ENCODE measurements around the gene TBCD. TPM values are rescaled to one million over a fixed set of nuclear protein-coding genes. Genes with fewer than 3 reads are reported as not detected.

TBCD gene
- total RNA-seq, 2 donors from 2014 or later, result 64.0 to 123 TPM

DNA sequence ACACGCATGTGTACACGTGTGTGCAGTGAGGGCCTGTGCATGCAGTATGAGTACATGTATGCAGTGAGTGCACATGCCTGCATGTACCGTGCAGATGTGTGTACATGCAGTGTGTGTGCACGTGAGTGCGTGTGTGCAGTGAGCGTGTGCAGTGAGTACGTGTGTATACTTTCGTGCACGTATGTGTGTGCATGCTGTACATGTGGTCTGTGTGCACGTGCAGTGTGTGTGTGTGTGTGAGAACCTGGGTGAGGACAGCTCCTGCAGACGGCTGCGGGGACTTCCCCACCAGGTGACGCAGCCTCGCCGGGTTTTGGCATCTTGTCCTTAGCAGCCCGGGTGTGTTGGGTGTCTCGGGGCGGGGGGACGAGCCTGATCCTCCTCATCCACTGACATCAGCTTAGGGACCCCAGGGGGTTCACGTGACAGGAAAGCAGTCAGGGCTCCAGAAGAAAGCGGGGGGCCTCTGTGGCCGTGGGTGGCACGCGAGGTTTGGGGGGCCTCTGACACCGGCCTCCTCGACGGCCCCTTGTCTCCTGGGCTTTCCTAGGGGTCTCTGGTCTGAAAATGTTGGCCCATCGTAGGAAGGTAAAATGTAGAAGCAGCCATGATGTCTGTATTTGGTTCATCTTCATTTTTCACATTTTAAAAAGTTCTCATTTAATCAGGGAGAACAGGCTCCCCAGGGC lies 207.5 kb downstream of the TBCD start:
- TF ChIP-seq POLR2A (IDR thresholded peaks at IDR 0.05) (no peak), POLR2AphosphoS5 (IDR thresholded peaks at IDR 0.05) (no peak)
- TF ChIP-seq, protein P1, sequence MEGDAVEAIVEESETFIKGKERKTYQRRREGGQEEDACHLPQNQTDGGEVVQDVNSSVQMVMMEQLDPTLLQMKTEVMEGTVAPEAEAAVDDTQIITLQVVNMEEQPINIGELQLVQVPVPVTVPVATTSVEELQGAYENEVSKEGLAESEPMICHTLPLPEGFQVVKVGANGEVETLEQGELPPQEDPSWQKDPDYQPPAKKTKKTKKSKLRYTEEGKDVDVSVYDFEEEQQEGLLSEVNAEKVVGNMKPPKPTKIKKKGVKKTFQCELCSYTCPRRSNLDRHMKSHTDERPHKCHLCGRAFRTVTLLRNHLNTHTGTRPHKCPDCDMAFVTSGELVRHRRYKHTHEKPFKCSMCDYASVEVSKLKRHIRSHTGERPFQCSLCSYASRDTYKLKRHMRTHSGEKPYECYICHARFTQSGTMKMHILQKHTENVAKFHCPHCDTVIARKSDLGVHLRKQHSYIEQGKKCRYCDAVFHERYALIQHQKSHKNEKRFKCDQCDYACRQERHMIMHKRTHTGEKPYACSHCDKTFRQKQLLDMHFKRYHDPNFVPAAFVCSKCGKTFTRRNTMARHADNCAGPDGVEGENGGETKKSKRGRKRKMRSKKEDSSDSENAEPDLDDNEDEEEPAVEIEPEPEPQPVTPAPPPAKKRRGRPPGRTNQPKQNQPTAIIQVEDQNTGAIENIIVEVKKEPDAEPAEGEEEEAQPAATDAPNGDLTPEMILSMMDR (IDR thresholded peaks at IDR 0.05), result no peak
- Histone ChIP-seq H3K4me3 (no peak overlapping the region), H3K36me3 (no peaks in the 10 kb centered on the region), H3K27me3 (replicated peaks; ENCODE audit: insufficient read depth) (no peaks in the 10 kb centered on the region), H3K9me3 (no peaks in the 10 kb centered on the region), H3K27ac (no peak overlapping the region), H3K4me1 (replicated peaks) (no peaks in the 10 kb centered on the region)
- intact Hi-C loops (cut with DNase I), result no loop called here
- DNase-seq (ENCODE audit: low spot score), result no peak
- 95% methylated on average over 28 of the region's 28 CpGs for WGBS

DNA sequence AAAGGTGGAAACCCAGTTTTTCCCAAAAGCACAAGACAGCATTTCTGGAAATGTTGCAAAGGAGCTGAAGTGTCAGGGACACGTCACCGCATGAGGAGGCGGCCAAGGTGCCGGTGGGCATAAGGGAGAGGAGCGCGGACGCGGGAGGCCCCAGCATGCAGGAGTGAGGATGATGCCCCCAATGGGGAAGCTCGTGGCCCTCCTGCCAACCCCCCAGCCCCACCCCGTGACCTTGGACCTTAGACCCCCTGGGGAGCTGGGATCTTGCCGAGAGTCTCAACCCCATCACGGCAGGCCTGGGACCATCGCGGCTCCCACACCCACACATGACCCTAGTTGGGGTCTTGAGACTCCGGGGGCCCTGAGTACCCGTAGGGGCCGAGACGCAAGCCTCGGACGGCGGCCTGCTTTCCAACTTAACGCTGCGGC lies 208.1 kb downstream of the TBCD start:
- Histone ChIP-seq H3K9me3 (no peaks in the 10 kb centered on the region), H3K27ac (no peak overlapping the region), H3K4me1 (replicated peaks) (no peaks in the 10 kb centered on the region), H3K36me3 (no peaks in the 10 kb centered on the region), H3K4me3 (no peak overlapping the region), H3K27me3 (replicated peaks; ENCODE audit: insufficient read depth) (no peaks in the 10 kb centered on the region)
- no peak for TF ChIP-seq POLR2A (IDR thresholded peaks at IDR 0.05)
- TF ChIP-seq, protein P1 (IDR thresholded peaks at IDR 0.05), result no peak
- no peak for TF ChIP-seq POLR2AphosphoS5 (IDR thresholded peaks at IDR 0.05)
- intact Hi-C loops (cut with DNase I), result no loop called here
- no peak for DNase-seq (ENCODE audit: low spot score)
- WGBS, result 93% methylated on average over 23 of the region's 23 CpGs

DNA sequence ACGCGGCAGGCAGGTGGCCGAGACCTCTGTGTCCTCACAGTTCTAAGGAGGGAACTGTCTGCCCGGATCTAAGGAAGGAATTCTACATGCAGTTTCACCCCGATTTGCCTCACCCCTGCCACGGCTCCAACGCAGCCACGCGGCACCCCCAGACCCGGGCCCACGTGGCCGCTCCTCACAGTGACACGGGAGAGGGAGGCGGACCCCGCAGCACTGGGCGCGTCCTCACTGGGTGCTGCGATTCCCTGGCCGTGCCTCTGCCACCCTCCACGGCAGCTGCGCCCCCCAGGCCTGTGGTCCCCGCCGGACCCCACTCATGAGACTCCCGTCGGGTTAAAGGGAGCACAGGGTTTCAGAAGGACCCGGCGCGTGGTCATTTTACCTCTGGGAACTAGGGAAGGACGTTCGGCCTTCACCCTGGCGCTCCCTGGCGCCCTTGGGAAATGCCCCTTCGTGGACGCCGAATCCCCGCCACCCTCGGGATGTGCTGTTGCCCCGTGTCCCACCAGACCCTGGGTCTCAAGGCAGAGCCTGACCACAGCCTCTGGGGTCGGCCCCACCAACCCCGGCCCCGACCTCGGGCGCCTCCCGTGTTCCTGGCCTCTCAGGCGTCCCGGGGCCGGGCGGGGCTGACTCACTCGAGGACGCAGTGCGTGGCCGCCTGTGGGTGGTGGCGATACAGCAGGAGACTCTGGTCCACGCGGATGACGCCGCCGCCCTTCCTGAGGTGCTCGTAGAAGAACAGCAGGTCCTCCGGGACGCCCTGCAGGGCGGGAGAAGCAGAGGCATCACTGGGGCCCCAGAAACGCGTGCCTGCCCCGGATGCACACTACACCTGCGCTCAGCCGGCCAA lies 208.8 kb downstream of the TBCD start:
- WGBS, result 96% methylated on average over 67 of the region's 67 CpGs
- TF ChIP-seq, protein P1 (IDR thresholded peaks at IDR 0.05), result no peak
- TF ChIP-seq POLR2A (IDR thresholded peaks at IDR 0.05), result no peak
- no peak for TF ChIP-seq POLR2AphosphoS5 (IDR thresholded peaks at IDR 0.05)
- Histone ChIP-seq H3K27me3 (replicated peaks; ENCODE audit: insufficient read depth) (no peaks in the 10 kb centered on the region), H3K27ac (no peak overlapping the region), H3K9me3 (no peaks in the 10 kb centered on the region), H3K4me1 (replicated peaks) (no peaks in the 10 kb centered on the region), H3K36me3 (no peaks in the 10 kb centered on the region), H3K4me3 (no peak overlapping the region)
- intact Hi-C loops (cut with DNase I), result no loop called here
- no peak for DNase-seq (ENCODE audit: low spot score)

DNA sequence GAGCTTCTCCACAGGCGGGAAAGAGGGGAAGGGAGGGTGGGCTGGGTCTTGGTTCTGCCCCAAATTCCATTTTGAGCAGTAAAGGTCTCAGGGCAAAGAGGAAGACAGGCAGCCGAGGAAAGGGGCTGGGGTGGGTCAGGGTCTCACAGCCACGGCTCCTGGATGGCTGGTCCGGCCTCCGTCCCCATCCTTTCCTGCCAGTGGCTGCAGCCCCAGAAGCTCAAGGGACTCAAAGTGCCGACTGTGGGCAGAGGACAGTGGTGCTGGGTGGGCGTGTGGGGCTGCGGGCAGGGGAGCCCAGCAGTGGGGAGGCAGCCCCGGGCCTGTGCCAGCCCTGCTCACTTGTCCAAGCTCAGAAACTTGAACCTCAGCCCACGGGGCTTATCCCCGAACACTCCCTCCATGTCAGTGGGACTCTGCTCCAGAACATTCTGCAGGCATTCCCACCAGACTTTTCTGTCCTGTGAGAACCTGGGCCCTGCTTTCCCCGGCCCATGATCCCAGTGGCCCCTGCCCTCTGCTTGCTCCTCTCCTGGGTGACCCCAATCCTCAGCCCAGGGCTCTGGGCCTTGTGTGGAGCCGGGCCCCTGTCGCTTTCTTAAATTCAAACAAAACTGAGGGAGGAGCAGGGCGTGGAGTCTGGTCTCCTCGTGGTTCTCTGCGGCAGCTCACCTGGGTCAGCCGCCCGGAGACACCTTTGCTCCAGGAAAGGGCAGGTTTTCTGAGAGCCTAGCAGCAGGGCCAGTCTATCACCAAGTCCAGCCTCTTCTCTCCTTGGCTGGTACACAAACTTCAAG lies 209.7 kb downstream of the TBCD start:
- intact Hi-C loops (cut with DNase I), result no loop called here
- 88% methylated on average over 19 of the region's 19 CpGs for WGBS
- H3K9me3 ChIP-seq, result no peaks in the 10 kb centered on the region
- no peaks in the 10 kb centered on the region for H3K27me3 ChIP-seq (replicated peaks; ENCODE audit: insufficient read depth)
- DNase-seq (ENCODE audit: low spot score), result no peak
- no peaks in the 10 kb centered on the region for H3K4me1 ChIP-seq (replicated peaks)
- H3K36me3 ChIP-seq, result no peaks in the 10 kb centered on the region
- H3K27ac ChIP-seq, result no peak overlapping the region
- no peak overlapping the region for H3K4me3 ChIP-seq
- TF ChIP-seq, protein P1 (IDR thresholded peaks at IDR 0.05), result no peak
- no peak for TF ChIP-seq POLR2A (IDR thresholded peaks at IDR 0.05)
- no peak for TF ChIP-seq POLR2AphosphoS5 (IDR thresholded peaks at IDR 0.05)
